Common myeloid progenitor, CD34-positive (primary cell): Measurements from ENCODE around the gene PLEKHG1.

Experiments
- CTCF ChIA-PET: fragments of 350-600 bp; sonication (Branson Sonifier 250); formaldehyde crosslinking; loops from one replicate; lab custom pipeline; 2021; ENCODE audit warnings: antibody characterized with exemption; lab: Charles Lee
- POLR2A ChIA-PET: fragments of 350-600 bp; sonication (Branson Sonifier 250); formaldehyde crosslinking; loops from one replicate; lab custom pipeline; 2021; ENCODE audit warnings: antibody characterized with exemption; lab: Charles Lee
- DNase-seq, 3 donors: peaks; one replicate each; pipeline versions ENCODE4 v3.0.0 to v3.0.0-alpha.2; 2013
- H3K27ac ChIP-seq, 2 experiments: 1 replicate in 1 of 2; 2 replicates in 1 of 2; pipeline ENCODE4 v1.7.0; 2013; ENCODE audit warnings: inconsistent platforms in 2 of 2, low read length in 2 of 2, mild to moderate bottlenecking in 2 of 2, low read depth in 1 of 2, moderate library complexity in 1 of 2; ENCODE audit not compliant: severe bottlenecking in 2 of 2, insufficient read depth in 1 of 2, poor library complexity in 1 of 2
- H3K27me3 ChIP-seq, 5 experiments: replicated peaks in 2 of 5; 1 replicate in 3 of 5; 2 replicates in 2 of 5; pipeline versions ENCODE4 v1.6.1 to v1.7.0; 2013; ENCODE audit warnings: low read length in 4 of 5, mild to moderate bottlenecking in 2 of 5, moderate library complexity in 2 of 5, inconsistent platforms in 1 of 5; ENCODE audit not compliant: insufficient read depth in 5 of 5, control insufficient read depth in 4 of 5
- H3K36me3 ChIP-seq, 4 experiments: 1 replicate in 2 of 4; 2 replicates in 2 of 4; pipeline versions ENCODE4 v1.6.1 to v1.7.0; 2013; ENCODE audit warnings: low read length in 3 of 4, control low read depth in 1 of 4, mild to moderate bottlenecking in 1 of 4; ENCODE audit not compliant: control insufficient read depth in 4 of 4, insufficient read depth in 4 of 4
- H3K4me1 ChIP-seq, 4 experiments: 1 replicate in 3 of 4; 2 replicates in 1 of 4; pipeline versions ENCODE4 v1.6.1 to v1.7.1; 2013; ENCODE audit warnings: low read length in 3 of 4, mild to moderate bottlenecking in 3 of 4, control low read depth in 1 of 4, inconsistent platforms in 1 of 4, moderate library complexity in 1 of 4; ENCODE audit not compliant: control insufficient read depth in 4 of 4, insufficient read depth in 4 of 4; ENCODE audit errors: control extremely low read depth in 1 of 4
- H3K4me3 ChIP-seq, 7 experiments: 1 replicate in 4 of 7; 2 replicates in 3 of 7; pipeline versions ENCODE4 v1.5.1 to v1.7.0; 2013; ENCODE audit warnings: mild to moderate bottlenecking in 7 of 7, low read length in 6 of 7, moderate library complexity in 6 of 7, inconsistent platforms in 2 of 7, low read depth in 2 of 7, control low read depth in 1 of 7; ENCODE audit not compliant: insufficient read depth in 4 of 7, control insufficient read depth in 1 of 7; ENCODE audit errors: extremely low read depth in 1 of 7
- H3K9me3 ChIP-seq, 5 experiments: 1 replicate in 4 of 5; 2 replicates in 1 of 5; pipeline versions ENCODE4 v1.6.1 to v1.7.1; 2013; ENCODE audit warnings: low read length in 4 of 5, mild to moderate bottlenecking in 2 of 5, inconsistent platforms in 1 of 5, low read depth in 1 of 5, moderate library complexity in 1 of 5; ENCODE audit not compliant: control insufficient read depth in 4 of 5, insufficient read depth in 2 of 5; ENCODE audit errors: control extremely low read depth in 1 of 5
- WGBS: methylation state at CpG from one replicate; pipeline ENCODE4 v1.1.5; 2013; ENCODE audit not compliant: insufficient coverage; 5-methylcytosine and 5-hydroxymethylcytosine counted together

The PLEKHG1 gene

GRCh38 chr6:150617062-150617461, 17.4 kb downstream of the PLEKHG1 start:
- Histone ChIP-seq H3K9me3 (no peaks in the 10 kb centered on the region), H3K4me1 (peaks cover 0 to 18% (median 4%) of the 10 kb centered on the region in 4 experiments), H3K36me3 (no peaks in the 10 kb centered on the region), H3K27me3 (peaks cover 0 to 3% (median 0%) of the 10 kb centered on the region in 5 experiments), H3K4me3 (no peak overlapping the region), H3K27ac (no peak overlapping the region)
- 100% methylated on average over 3 of the region's 3 CpGs for WGBS
- ChIA-PET POLR2A (no interaction called here), CTCF (no interaction called here)
- no peak for DNase-seq

GRCh38 chr6:150617496-150618460, 18.1 kb downstream of the PLEKHG1 start:
- Histone ChIP-seq H3K9me3 (no peaks in the 10 kb centered on the region), H3K4me1 (peaks cover 7 to 25% (median 10%) of the 10 kb centered on the region in 4 experiments), H3K4me3 (no peak overlapping the region), H3K27me3 (peaks cover 0 to 3% (median 0%) of the 10 kb centered on the region in 5 experiments), H3K27ac (no peak overlapping the region), H3K36me3 (no peaks in the 10 kb centered on the region)
- DNase-seq = no peak
- ChIA-PET POLR2A (no interaction called here), CTCF (interaction anchor here (1.4 kb wide), 2 partner anchors 10 to 13 kb away, joined by 3 to 4 read pairs; no protein-coding TSS in a partner anchor)
- 95% methylated on average over 5 of the region's 6 CpGs for WGBS

- H3K4me1 ChIP-seq = peaks cover 8 to 33% (median 18%) of the 10 kb centered on the region in 4 experiments
- H3K36me3 ChIP-seq = no peaks in the 10 kb centered on the region
- H3K27ac ChIP-seq = no peak overlapping the region
- DNase-seq = no peak
- POLR2A ChIA-PET = no interaction called here
- H3K27me3 ChIP-seq = peaks cover 0 to 3% (median 0%) of the 10 kb centered on the region in 5 experiments
- H3K4me3 ChIP-seq = no peak overlapping the region
- CTCF ChIA-PET = interaction anchor here (1.0 to 1.4 kb wide), 2 partner anchors 9 to 12 kb away, joined by 3 read pairs; no protein-coding TSS in a partner anchor
- WGBS = 100% methylated on average over 3 of the region's 3 CpGs
- H3K9me3 ChIP-seq = no peaks in the 10 kb centered on the region
Measured at GRCh38 chr6:150619275-150619674, 19.6 kb downstream of the PLEKHG1 start.

GRCh38 chr6:150620244-150620643, 20.6 kb downstream of the PLEKHG1 start:
- no peak for DNase-seq
- CTCF ChIA-PET = no interaction called here
- POLR2A ChIA-PET = no interaction called here
- peaks cover 8 to 35% (median 18%) of the 10 kb centered on the region in 4 experiments for H3K4me1 ChIP-seq
- H3K9me3 ChIP-seq = no peaks in the 10 kb centered on the region
- no peak overlapping the region for H3K27ac ChIP-seq
- H3K4me3 ChIP-seq = no peak overlapping the region
- WGBS = 100% methylated on average over 2 of the region's 3 CpGs
- peaks cover 0 to 3% (median 0%) of the 10 kb centered on the region in 5 experiments for H3K27me3 ChIP-seq
- no peaks in the 10 kb centered on the region for H3K36me3 ChIP-seq

GRCh38 chr6:150620763-150621162, 21.1 kb downstream of the PLEKHG1 start:
- DNase-seq = no peak
- Histone ChIP-seq H3K27ac (no peak overlapping the region), H3K9me3 (no peaks in the 10 kb centered on the region), H3K36me3 (no peaks in the 10 kb centered on the region), H3K27me3 (peaks cover 0 to 3% (median 0%) of the 10 kb centered on the region in 5 experiments), H3K4me1 (peaks cover 8 to 36% (median 18%) of the 10 kb centered on the region in 4 experiments), H3K4me3 (no peak overlapping the region)
- no CpG with 5 or more reads among the region's 2 CpGs for WGBS
- POLR2A ChIA-PET = no interaction called here
- CTCF ChIA-PET = no interaction called here

- CTCF ChIA-PET = interaction anchor here (1.0 kb wide), 1 partner anchor 12 kb away, joined by 3 read pairs; no protein-coding TSS in a partner anchor
- no peak overlapping the region for H3K27ac ChIP-seq
Measured at GRCh38 chr6:150622476-150622875, 22.8 kb downstream of the PLEKHG1 start.

More at GRCh38 chr6:150622476-150622875, 22.8 kb downstream of the PLEKHG1 start:
- Histone ChIP-seq H3K4me1 (peaks cover 8 to 30% (median 20%) of the 10 kb centered on the region in 4 experiments), H3K36me3 (no peaks in the 10 kb centered on the region), H3K4me3 (no peak overlapping the region), H3K27me3 (no peaks in the 10 kb centered on the region), H3K9me3 (peaks cover 0 to 5% (median 0%) of the 10 kb centered on the region in 5 experiments)
- 79% methylated on average over 2 of the region's 4 CpGs for WGBS
- DNase-seq = no peak
- POLR2A ChIA-PET = no interaction called here
